ENCODE data around the gene SUGCT. TPM values are rescaled to one million over a fixed set of nuclear protein-coding genes. Genes with fewer than 3 reads are reported as not detected.

Gene SUGCT
- total and polyA plus RNA-seq, 2 experiments from 2014 or later, result 21.4 to 57.8 TPM

DNA sequence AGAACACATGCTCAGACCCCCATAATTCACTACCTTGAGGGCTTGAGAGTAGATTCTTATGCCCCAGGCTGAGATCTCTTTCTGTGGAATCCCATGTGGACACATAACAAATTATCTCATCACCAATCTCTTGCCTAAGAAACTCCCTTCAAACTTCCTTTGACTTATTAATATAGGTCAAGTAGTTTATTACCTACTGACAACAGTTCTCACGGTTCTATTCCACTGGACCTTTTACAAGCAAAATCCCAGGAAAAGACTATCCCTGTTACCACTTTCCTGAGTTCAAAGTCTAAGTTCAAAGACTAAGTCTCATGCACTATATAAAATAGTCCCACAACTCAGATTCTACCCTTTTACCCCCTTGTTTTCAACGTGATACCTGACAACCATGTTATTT lies 754.7 kb downstream of the SUGCT start:
- no peaks in the 10 kb centered on the region for H3K9me3 ChIP-seq (ENCODE audit: low read depth)
- no peak for DNase-seq (ENCODE audit: low read depth in 1 of 2, low spot score in 1 of 2)
- no peaks in the 10 kb centered on the region for H3K4me1 ChIP-seq (ENCODE audit: low read depth)
- no peaks in the 10 kb centered on the region for H3K27me3 ChIP-seq
- TF ChIP-seq, protein P1, sequence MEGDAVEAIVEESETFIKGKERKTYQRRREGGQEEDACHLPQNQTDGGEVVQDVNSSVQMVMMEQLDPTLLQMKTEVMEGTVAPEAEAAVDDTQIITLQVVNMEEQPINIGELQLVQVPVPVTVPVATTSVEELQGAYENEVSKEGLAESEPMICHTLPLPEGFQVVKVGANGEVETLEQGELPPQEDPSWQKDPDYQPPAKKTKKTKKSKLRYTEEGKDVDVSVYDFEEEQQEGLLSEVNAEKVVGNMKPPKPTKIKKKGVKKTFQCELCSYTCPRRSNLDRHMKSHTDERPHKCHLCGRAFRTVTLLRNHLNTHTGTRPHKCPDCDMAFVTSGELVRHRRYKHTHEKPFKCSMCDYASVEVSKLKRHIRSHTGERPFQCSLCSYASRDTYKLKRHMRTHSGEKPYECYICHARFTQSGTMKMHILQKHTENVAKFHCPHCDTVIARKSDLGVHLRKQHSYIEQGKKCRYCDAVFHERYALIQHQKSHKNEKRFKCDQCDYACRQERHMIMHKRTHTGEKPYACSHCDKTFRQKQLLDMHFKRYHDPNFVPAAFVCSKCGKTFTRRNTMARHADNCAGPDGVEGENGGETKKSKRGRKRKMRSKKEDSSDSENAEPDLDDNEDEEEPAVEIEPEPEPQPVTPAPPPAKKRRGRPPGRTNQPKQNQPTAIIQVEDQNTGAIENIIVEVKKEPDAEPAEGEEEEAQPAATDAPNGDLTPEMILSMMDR (IDR thresholded peaks at IDR 0.05; ENCODE audit: low read depth, low read length), result no peak
- no peaks in the 10 kb centered on the region for H3K36me3 ChIP-seq
- no peak overlapping the region for H3K4me3 ChIP-seq
- no peak overlapping the region for H3K27ac ChIP-seq

GRCh38 chr7:40890088-40890692 lies 755.4 kb downstream of the SUGCT start:
- Histone ChIP-seq H3K9me3 (ENCODE audit: low read depth) (no peaks in the 10 kb centered on the region), H3K4me1 (ENCODE audit: low read depth) (no peaks in the 10 kb centered on the region), H3K27me3 (no peaks in the 10 kb centered on the region), H3K36me3 (no peaks in the 10 kb centered on the region), H3K27ac (no peak overlapping the region), H3K4me3 (no peak overlapping the region)
- DNase-seq (ENCODE audit: low read depth in 1 of 2, low spot score in 1 of 2), result no peak
- TF ChIP-seq, protein P1 (IDR thresholded peaks at IDR 0.05; ENCODE audit: low read depth, low read length), result no peak

DNA sequence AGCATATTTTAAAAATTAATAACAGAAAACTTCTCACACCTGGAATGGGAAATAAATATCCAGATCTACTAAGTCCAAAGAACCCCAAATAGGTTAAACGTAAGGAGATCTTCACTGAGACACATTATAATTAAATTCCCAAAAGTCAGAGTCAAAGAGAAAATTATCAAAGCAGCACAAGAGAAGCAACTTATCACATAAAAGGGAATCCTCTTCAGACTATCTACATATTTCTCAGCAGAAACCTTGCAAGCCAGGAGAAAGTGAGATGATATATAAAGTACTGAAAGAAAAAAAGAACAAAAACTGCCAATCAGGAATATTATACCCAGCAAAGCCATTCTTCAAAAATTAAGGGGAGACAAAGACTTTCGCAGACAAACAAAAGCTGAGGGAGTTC lies 756.4 kb downstream of the SUGCT start:
- H3K4me1 ChIP-seq (ENCODE audit: low read depth), result no peaks in the 10 kb centered on the region
- H3K27me3 ChIP-seq, result no peaks in the 10 kb centered on the region
- TF ChIP-seq, protein P1 (IDR thresholded peaks at IDR 0.05; ENCODE audit: low read depth, low read length), result no peak
- DNase-seq (ENCODE audit: low read depth in 1 of 2, low spot score in 1 of 2), result no peak
- H3K36me3 ChIP-seq, result no peaks in the 10 kb centered on the region
- H3K9me3 ChIP-seq (ENCODE audit: low read depth), result no peaks in the 10 kb centered on the region
- H3K4me3 ChIP-seq, result no peak overlapping the region
- H3K27ac ChIP-seq, result no peak overlapping the region

DNA sequence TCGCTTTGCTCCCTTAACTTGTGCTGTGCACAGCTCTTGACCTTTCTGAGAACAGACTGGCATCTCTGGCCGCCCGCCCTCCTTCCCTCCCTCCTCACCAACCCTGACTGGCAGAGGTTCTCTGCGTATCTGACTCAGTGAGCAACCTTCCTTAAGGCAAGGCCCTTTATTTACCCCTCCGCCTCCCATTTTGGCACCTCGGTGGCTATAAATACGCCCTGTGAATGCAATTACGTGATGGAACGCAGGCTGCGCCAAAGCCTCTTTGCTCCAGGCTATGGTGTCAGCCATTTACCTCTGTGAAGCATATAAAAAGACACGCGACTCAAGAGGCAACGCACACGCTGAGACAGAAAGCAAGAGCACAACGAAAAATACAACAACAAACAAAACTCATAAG lies 764.3 kb downstream of the SUGCT start:
- no peaks in the 10 kb centered on the region for H3K27me3 ChIP-seq
- H3K27ac ChIP-seq, result no peak overlapping the region
- TF ChIP-seq, protein P1 (IDR thresholded peaks at IDR 0.05; ENCODE audit: low read depth, low read length), result no peak

DNA sequence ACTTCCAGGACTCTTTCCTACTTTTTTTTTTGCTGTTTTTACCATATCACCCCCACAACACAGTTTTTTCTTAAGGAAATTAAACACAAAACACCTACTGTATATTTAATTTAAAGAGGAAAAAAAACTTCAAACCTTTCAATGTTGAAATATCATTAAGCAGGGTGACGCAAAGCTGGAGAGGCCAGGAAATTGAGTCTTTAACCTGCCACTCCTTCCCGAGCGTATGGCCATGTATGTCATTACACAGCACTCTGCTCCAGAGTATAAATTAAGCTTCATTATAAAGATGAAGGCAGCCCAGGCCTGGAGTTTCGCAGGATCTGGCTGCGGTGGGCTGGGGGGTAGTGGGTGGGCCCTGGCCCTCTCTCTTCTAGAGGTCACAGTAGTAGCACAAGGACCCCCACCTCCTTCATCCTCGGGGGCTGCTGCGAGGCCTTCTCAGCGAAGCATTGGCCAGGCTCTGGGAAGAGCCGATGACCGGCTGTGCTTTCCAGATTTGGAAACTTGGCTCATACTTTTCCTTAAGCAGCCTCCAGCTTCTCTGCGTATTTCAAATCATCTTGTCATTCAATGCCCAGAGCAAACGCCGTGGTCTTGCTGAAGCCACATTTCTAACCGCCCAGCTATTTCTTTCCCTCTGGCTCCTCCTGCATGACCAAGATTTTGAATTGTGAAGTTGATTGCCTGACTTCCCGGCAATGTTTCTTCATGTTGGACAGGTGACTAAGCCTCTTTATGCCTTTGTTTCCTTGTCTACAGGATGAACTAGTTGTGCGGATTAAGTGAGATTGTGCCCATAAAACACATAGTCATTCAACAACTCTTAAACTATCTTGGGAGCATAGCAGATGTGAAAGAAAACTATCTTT lies 765.1 kb downstream of the SUGCT start:
- Histone ChIP-seq H3K27me3 (no peaks in the 10 kb centered on the region), H3K9me3 (ENCODE audit: low read depth) (no peaks in the 10 kb centered on the region), H3K27ac (no peak overlapping the region), H3K4me1 (ENCODE audit: low read depth) (no peaks in the 10 kb centered on the region), H3K36me3 (no peaks in the 10 kb centered on the region), H3K4me3 (no peak overlapping the region)
- no peak for DNase-seq (ENCODE audit: low read depth in 1 of 2, low spot score in 1 of 2)
- TF ChIP-seq, protein P1 (IDR thresholded peaks at IDR 0.05; ENCODE audit: low read depth, low read length), result no peak

More for the DNA sequence above, 764.3 kb downstream of the SUGCT start:
- Histone ChIP-seq H3K36me3 (no peaks in the 10 kb centered on the region), H3K4me3 (no peak overlapping the region), H3K4me1 (ENCODE audit: low read depth) (no peaks in the 10 kb centered on the region), H3K9me3 (ENCODE audit: low read depth) (no peaks in the 10 kb centered on the region)
- no peak for DNase-seq (ENCODE audit: low read depth in 1 of 2, low spot score in 1 of 2)

Data from cardiac muscle cell (in vitro differentiated cells and primary cell).